Measurements from ENCODE around the gene C1orf56.

DNA sequence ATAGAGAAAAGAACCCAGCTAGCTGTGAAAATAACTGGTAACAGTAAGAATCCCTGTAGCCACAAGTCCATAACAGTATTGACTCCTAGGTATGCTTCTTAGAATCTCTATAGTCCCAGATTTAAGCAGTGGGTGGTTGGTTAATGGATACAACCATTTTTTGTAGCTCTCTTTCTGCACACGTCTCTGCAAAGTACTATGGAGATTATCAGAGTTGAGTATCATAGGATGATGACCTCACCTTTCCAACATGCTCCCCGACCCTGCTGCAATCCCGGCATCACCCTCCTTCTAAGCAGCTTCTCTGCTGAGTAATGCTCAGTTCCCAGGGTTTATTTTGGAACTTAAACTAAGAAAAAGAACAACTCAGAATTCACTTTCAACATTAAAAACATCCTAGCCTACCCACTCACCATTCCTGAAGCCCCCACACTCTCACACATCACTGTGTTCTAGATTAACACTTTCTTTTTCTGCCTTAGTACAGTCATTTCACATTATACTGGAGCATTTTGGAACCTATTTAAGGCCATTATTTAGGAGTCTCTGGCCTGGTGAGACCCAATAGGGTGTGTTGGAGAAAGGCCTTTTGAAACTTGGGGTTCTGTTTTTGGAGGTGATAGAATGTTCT, 15.3 kb downstream of the C1orf56 start:
- TF ChIP-seq, protein P1, sequence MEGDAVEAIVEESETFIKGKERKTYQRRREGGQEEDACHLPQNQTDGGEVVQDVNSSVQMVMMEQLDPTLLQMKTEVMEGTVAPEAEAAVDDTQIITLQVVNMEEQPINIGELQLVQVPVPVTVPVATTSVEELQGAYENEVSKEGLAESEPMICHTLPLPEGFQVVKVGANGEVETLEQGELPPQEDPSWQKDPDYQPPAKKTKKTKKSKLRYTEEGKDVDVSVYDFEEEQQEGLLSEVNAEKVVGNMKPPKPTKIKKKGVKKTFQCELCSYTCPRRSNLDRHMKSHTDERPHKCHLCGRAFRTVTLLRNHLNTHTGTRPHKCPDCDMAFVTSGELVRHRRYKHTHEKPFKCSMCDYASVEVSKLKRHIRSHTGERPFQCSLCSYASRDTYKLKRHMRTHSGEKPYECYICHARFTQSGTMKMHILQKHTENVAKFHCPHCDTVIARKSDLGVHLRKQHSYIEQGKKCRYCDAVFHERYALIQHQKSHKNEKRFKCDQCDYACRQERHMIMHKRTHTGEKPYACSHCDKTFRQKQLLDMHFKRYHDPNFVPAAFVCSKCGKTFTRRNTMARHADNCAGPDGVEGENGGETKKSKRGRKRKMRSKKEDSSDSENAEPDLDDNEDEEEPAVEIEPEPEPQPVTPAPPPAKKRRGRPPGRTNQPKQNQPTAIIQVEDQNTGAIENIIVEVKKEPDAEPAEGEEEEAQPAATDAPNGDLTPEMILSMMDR (IDR thresholded peaks at IDR 0.05; ENCODE audit: low read depth, low read length, missing input control): no peak
- TF ChIP-seq SP1 (IDR thresholded peaks at IDR 0.05): no peak
- TF ChIP-seq GABPA (IDR thresholded peaks at IDR 0.05 in 1 of 2, conservative IDR thresholded peaks at IDR 0.05 in 1 of 2): no peak
- TF ChIP-seq REST (IDR thresholded peaks at IDR 0.05): no peak
- no peak for TF ChIP-seq RXRA (IDR thresholded peaks at IDR 0.05)
- no peak for TF ChIP-seq JUND (IDR thresholded peaks at IDR 0.05)
- no peak for TF ChIP-seq YY1 (IDR thresholded peaks at IDR 0.05)
- TF ChIP-seq HNF4A (conservative IDR thresholded peaks at IDR 0.05): no peak
- no peak for TF ChIP-seq TAF1 (conservative IDR thresholded peaks at IDR 0.05)
- TF ChIP-seq EGR1 (IDR thresholded peaks at IDR 0.05; ENCODE audit: low read depth in 2 of 2): no peak
